HEK293T (cell line): ENCODE results near the gene TPD52L2.

Experiments used
- ARNT ChIP-seq: fragments of 450-650 bp; IDR thresholded peaks from 2 replicates; pipeline ENCODE4 v1.6.1; 2017; ENCODE audit warnings: mild to moderate bottlenecking
- FOXA1 ChIP-seq: fragments of 450-650 bp; IDR thresholded peaks from 2 replicates; pipeline ENCODE4 v1.6.1; 2016; ENCODE audit warnings: mild to moderate bottlenecking
- FOXM1 ChIP-seq: fragments of 450-650 bp; IDR thresholded peaks from 2 replicates; pipeline ENCODE4 v1.6.1; 2017; ENCODE audit warnings: mild to moderate bottlenecking, borderline replicate concordance
- PKNOX1 ChIP-seq: fragments of 450-650 bp; IDR thresholded peaks from 2 replicates; pipeline ENCODE4 v1.6.1; 2016
- SUZ12 ChIP-seq: fragments of 450-650 bp; IDR thresholded peaks from 2 replicates; pipeline ENCODE4 v1.6.1; 2016; ENCODE audit warnings: mild to moderate bottlenecking

- TF ChIP-seq PKNOX1, result no peak
- TF ChIP-seq SUZ12, result no peak
- TF ChIP-seq FOXM1, result no peak
- no peak for TF ChIP-seq ARNT
- TF ChIP-seq FOXA1, result no peak
Observed at GRCh38 chr20:63855363-63856097, 9.5 kb upstream of the TPD52L2 start.
